Glutamatergic neuron (in vitro differentiated cells): ENCODE data around the gene SERGEF. TPM values are rescaled to one million over a fixed set of nuclear protein-coding genes. Genes with fewer than 3 reads are reported as not detected.

Experiments
- DNase-seq: peaks from one replicate; pipeline ENCODE4 v3.0.0; 2022
- H3K27ac Mint-ChIP-seq: one replicate; pipeline ENCODE4 v1.8.0; 2020; ENCODE audit warnings: mild to moderate bottlenecking, mixed read lengths, inconsistent platforms; ENCODE audit not compliant: unreplicated experiment
- H3K27me3 Mint-ChIP-seq: one replicate; pipeline ENCODE4 v1.8.0; 2020; ENCODE audit warnings: mild to moderate bottlenecking, moderate library complexity, mixed read lengths, inconsistent platforms; ENCODE audit not compliant: unreplicated experiment
- H3K36me3 Mint-ChIP-seq: one replicate; pipeline ENCODE4 v1.8.0; 2020; ENCODE audit warnings: mild to moderate bottlenecking, mixed read lengths, inconsistent platforms; ENCODE audit not compliant: unreplicated experiment
- H3K4me1 Mint-ChIP-seq: one replicate; pipeline ENCODE4 v1.8.0; 2020; ENCODE audit warnings: mild to moderate bottlenecking, low read depth, mixed read lengths, inconsistent platforms; ENCODE audit not compliant: unreplicated experiment
- H3K4me3 Mint-ChIP-seq: one replicate; pipeline ENCODE4 v1.8.0; 2020; ENCODE audit warnings: mild to moderate bottlenecking, mixed read lengths, inconsistent platforms; ENCODE audit not compliant: unreplicated experiment
- H3K9me3 Mint-ChIP-seq: one replicate; pipeline ENCODE4 v1.8.0; 2020; ENCODE audit warnings: mild to moderate bottlenecking, moderate library complexity, mixed read lengths, inconsistent platforms; ENCODE audit not compliant: unreplicated experiment
- CTCF ChIP-seq: fragments of 200-600 bp; sonication (generic); IDR thresholded peaks from one replicate; pipeline ENCODE4 v1.5.0; 2021; ENCODE audit not compliant: partially characterized antibody, unreplicated experiment
- total RNA-seq: library from RNA; stranded (reverse); fragmentation: NEBNext Ultra II Directional; extraction: Animal tissue kit (Norgen Biotek cat#: 25700); gene quantifications from one replicate; pipeline ENCODE4 v1.2.1, GENCODE V29; 2021; ENCODE audit not compliant: unreplicated experiment

SERGEF gene
- total RNA-seq, 1 donor from 2014 or later, result 42.5 TPM

GRCh38 chr11:17840101-17840548, 172.7 kb downstream of the SERGEF start:
- Mint-ChIP-seq H3K4me3 (peak overlapping the region; percentile 69), H3K36me3 (no peaks in the 10 kb centered on the region), H3K4me1 (peaks cover 18% of the 10 kb centered on the region), H3K27me3 (no peaks in the 10 kb centered on the region), H3K27ac (peak overlapping the region; percentile 75), H3K9me3 (no peaks in the 10 kb centered on the region)
- DNase-seq, result no peak
- no peak for TF ChIP-seq CTCF

- no peaks in the 10 kb centered on the region for H3K9me3 Mint-ChIP-seq
- no peaks in the 10 kb centered on the region for H3K36me3 Mint-ChIP-seq
- TF ChIP-seq CTCF, result no peak
- no peak for DNase-seq
- H3K4me1 Mint-ChIP-seq, result peaks cover 18% of the 10 kb centered on the region
- no peak overlapping the region for H3K4me3 Mint-ChIP-seq
- H3K27me3 Mint-ChIP-seq, result peaks cover 2% of the 10 kb centered on the region
- peak overlapping the region; percentile 21 for H3K27ac Mint-ChIP-seq
Measured at GRCh38 chr11:17839450-17839849, 173.4 kb downstream of the SERGEF start.

- Mint-ChIP-seq H3K27me3 (peaks cover 2% of the 10 kb centered on the region), H3K4me1 (peaks cover 18% of the 10 kb centered on the region), H3K9me3 (no peaks in the 10 kb centered on the region), H3K4me3 (no peak overlapping the region), H3K27ac (no peak overlapping the region), H3K36me3 (no peaks in the 10 kb centered on the region)
- no peak for TF ChIP-seq CTCF
- DNase-seq, result no peak
Measured at GRCh38 chr11:17838102-17838501, 174.7 kb downstream of the SERGEF start.

GRCh38 chr11:17831883-17832282, 181.0 kb downstream of the SERGEF start:
- H3K9me3 Mint-ChIP-seq, result no peaks in the 10 kb centered on the region
- H3K27me3 Mint-ChIP-seq, result peaks cover 4% of the 10 kb centered on the region
- peaks cover 17% of the 10 kb centered on the region for H3K4me1 Mint-ChIP-seq
- TF ChIP-seq CTCF, result no peak
- no peaks in the 10 kb centered on the region for H3K36me3 Mint-ChIP-seq
- H3K27ac Mint-ChIP-seq, result no peak overlapping the region
- no peak overlapping the region for H3K4me3 Mint-ChIP-seq
- no peak for DNase-seq

- Mint-ChIP-seq H3K27me3 (peaks cover 4% of the 10 kb centered on the region), H3K4me3 (no peak overlapping the region), H3K27ac (no peak overlapping the region), H3K36me3 (no peaks in the 10 kb centered on the region), H3K4me1 (peaks cover 18% of the 10 kb centered on the region), H3K9me3 (no peaks in the 10 kb centered on the region)
- TF ChIP-seq CTCF, result no peak
- no peak for DNase-seq
Measured at GRCh38 chr11:17831228-17831627, 181.6 kb downstream of the SERGEF start.
